Mucosa of gallbladder (tissue), 1 donor: ENCODE data around the gene NIF3L1. TPM values are rescaled to one million over a fixed set of nuclear protein-coding genes. Genes with fewer than 3 reads are reported as not detected.
"Not testable (repeated sequence)": the region's sequence is repeated elsewhere in the genome, so short reads cannot be mapped to it uniquely, and the experiment has no call there.

Experiments used
- DNase-seq: peaks from one replicate; pipeline ENCODE4 v3.0.0-alpha.2; 2020; ENCODE audit warnings: low spot score
- total RNA-seq: library from RNA; stranded (reverse); gene quantifications from one replicate; pipeline ENCODE4 v1.2.1, GENCODE V29; 2021
- donor health status: DM: no; HTN: no; CAD: no.

Gene NIF3L1
- total RNA-seq, 1 donor from 2014 or later: 16.9 TPM

DNA sequence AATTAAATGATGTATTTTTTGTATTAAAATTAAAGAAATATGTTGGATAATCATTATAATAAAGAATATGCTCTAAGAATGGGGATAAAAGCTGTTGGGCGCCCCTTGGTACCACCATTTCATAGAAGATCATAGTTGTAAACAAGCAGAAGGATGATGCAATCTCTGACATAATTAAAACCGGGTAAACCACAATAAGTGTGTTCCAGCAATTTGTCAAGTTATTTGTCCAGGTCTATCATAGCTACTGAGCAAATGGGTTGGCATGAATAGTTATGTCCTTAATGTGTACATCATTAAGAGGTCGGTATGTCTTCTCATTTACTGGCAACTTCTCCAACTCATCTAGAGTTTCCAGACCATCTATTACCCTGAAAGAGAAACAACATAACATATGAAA is 18.0 kb upstream of the NIF3L1 start:
- DNase-seq: no peak

DNA sequence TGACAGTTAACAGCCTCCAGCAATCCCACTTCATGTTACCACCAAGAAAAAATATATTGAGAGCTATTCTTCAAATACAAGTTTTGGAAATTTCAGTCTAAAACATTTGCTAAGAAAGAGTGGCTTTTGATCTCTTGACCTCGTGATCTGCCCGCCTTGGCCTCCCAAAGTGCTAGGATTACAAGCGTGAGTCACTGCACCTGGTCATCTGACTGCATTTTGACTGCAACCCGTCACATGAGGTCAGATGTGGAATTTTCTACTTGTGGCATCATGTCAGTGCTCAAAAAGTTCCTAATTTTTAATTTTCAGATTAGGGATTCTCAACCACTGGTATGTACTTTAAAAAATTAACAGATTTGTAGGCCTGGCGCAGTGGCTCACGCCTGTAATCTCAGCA is 15.6 kb upstream of the NIF3L1 start:
- DNase-seq: no peak

DNA sequence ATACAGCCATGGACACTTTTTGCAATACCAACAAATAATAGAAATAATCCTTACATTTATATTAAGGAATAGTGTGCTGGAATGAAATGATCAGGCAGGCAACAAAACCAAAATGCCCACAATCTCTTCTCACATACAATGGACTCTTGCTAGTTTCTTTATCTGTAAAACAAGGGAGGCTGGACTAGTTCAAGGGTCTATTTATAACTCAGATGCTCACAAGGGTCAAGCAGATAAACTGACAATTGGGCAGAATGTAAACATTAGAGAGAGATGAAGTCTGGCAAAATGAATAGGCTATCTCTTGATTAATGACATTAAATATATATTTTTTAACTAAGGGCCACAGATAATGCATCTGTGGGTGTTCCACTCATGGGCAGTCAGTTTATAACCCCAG is 11.7 kb upstream of the NIF3L1 start:
- no peak for DNase-seq

DNA sequence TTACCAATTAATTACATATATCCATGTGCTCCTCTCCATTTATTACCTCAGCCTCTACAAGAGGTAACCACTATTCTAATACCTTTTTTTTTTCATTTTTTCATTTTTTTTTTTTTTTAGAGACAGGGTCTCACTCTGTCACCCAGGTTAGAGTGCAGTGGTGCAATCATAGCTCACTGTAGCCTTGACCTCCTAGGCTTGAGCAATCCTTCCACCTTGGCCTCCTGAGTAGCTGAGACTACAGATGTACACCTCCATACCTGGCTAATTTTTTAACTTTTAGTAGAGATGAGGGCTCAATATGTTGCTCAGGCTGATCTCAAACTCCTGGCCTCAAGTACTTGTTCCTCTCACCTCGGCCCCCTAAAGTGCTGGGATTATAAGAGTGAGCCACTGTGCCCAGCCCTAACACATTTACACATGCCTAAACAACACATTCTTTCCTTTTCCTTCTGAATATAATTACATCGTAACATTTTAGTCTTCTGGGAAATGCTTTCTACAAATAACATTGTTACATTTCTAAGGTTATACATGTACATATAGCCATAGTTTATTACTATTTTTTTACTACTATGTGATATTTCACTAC is 10.8 kb upstream of the NIF3L1 start:
- DNase-seq: no peak

DNA sequence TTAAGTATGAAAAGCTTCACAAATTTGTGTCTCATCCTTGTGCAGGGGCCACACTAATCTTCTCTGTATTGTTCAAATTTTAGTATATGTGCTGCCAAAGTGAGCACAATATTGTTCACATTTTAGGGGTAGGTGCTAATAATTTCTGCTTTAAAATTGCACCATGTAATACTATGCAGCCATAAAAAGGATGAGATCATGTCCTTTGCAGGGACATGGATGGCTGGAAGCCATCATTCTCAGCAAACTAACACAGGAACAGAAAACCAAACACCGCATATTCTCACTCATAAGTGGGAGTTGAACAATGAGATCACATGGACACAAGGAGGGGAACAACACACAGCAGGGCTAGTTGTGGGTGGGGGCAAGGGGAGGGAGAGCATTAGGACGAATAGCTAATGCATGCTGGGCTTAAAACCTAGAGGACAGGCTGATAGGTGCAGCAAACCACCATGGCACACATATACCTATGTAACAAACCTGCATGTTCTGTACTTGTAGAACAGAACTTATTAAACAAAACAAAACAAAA is 7.4 kb upstream of the NIF3L1 start:
- DNase-seq: not testable (repeated sequence)

DNA sequence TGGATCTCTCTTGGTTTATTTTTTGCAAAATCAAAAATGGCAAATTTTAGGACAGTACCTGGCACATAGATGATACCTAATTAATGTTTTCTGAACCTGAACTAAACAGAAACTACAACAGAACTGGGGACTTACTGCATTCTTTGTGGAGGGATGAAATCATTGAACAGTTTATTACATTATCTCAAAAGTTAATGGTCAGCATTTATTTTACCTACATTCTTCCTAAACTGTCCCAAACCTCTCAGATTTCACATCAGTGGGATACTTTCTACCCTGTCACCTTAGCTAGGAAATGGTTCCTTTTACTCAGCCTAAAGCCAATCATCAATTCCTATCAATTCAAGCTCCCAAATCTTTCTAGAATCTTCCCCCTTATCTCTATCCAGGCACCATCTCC is 10.3 kb downstream of the NIF3L1 start:
- no peak for DNase-seq

DNA sequence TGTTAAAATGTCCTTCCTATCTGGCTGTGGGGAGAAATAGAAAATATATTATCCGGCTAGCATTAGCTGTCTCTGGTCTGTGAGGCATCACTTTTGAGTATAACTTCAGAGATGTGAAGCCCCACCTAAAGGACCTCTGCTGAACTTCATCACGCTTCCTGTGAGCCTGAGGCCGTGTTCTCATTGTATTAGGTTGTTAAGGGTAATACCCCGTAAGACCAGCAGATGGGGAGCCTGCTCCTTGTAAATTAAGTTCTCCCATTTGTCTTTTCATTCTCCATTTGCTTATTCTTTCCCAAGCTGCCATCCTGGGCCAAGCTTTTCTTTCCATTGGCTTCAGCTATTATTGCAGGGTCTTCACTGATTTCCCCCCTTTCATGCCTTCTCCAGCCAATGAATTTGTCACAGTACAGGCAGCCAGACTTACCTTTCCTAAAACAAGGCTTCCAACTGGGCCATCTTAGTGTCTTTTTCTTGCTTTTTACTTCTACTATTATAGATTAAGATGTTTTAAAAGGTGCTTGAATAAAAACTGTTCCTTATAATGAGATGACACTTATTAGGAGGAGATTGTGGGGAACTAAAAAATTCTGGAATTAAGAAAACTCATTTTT is 12.4 kb downstream of the NIF3L1 start:
- DNase-seq: peak; percentile 78

DNA sequence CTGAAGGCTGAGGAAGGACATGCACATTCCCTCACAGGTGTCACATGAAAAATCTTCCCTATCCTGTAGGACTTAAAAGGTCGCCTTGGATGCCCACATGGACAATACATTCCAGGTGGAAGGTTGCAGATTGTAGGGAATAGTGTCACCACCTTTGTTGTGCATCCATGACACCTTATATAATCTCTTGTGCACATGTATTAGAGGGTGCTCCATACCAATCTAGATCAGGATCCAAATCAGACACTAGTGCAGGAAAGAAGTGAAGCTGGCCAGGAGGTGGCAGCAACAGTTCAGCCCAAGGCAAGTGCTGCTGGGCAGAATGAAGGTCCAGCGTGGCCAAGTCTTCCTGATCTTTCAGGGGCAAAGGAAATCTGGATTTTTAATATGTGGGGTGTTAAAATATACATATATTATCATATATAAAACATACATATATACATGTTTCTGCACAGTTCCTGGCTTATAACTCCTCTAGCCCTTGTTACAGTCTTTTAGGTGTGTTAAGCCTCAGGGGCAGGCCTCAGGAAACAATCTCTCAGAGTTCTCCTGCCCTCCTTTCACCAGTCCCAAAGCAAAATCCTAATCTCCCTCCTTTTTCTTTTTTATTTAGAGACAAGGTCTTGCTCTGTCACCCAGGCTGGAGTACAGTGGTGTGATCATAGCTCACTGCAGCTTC is 16.6 kb downstream of the NIF3L1 start:
- peak; percentile 76 for DNase-seq

DNA sequence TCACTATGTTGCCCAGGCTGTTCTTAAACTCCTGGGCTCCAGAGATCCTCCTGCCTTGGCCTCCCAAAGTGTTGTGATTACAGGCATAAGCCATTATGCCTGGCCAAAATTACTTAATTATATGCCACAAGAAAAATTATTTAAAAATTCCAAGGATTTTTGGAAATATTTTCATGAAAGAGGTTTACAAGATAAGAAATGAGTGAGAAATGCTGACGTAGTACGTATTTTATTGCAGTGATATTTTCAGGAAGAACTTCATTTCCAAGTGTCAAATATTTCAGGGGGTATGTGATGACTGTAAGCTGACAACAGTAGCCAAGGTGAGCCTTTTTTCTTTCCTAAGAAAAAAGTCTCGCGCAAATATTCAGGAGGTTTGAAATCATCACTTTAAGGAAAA is 20.8 kb downstream of the NIF3L1 start:
- no peak for DNase-seq

DNA sequence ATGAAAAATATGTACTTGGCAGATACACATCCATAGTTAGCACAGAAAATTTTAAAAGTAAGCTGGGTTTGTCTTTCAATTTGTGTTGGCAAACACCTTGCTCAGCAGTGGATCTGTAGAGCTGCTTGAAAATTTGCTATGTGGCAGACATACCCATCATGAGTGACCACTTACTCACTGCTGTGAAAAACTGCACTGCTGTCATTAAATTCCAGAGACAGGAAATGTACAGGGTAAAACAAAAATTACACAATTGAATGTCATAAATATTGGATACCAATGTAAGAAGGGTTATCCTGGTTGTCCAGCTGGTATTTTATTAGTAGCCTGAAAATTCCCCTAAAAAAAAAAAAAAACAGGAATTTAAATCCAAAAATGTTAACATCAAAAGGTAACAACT is 24.5 kb downstream of the NIF3L1 start:
- no peak for DNase-seq

DNA sequence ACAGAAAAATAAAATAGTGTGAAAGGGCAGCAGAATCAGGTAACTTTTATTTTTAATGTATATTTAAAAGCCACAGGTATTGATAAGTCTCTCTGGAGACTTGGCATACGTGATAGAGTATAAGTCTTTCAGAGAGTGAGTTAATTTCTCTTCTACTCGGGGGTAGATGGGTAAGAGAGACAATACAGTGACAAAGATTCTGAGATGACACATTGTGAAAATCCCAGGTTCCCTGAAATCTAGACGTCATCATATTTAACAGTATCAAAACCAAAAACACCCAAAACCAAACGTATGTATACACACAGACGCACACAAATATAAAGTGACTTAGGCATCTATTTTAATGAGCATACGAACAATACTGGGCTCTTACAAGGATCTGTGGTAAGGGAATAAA is 33.3 kb downstream of the NIF3L1 start:
- no peak for DNase-seq

DNA sequence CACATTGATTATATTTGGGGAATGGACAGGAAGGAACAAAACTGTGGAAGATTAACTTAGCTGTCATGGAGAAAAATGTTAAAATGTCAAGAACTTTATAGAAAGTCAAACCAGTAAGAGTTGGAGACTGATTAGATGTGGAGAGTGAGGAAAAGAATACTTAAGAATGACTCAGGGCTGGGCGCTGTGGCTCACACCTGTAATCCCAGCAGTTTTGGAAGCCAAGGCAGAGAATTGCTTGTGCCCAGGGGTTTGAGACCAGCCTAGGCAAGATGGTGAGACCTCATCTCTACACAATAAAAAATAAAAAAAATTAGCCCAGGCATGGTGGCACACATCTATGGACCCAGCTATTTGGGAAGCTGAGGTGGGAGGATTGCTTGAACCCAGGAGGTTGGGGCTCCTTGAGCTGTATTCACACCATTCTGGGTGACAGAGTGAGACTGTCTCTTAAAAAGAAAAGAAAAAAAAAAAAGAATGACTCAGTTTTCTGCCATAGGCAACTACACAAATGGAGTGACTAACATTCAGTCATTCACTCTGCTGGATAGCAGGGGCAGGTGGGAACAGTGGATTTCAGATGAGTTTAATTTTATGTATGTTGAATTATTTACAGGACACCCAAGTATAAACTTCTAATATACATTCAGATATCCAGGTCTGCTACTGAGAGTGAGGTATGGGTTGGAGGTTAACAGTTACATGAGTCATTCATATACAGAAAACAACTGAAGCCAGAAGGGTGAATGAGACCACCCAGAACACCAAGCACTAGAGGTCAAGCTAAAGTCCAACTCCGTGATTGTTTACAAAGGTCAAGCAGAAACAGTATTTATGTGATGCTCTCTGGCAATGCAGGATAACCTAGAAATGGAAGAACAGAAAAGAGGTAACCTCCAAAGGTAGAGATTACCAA is 40.4 kb downstream of the NIF3L1 start:
- no peak for DNase-seq

DNA sequence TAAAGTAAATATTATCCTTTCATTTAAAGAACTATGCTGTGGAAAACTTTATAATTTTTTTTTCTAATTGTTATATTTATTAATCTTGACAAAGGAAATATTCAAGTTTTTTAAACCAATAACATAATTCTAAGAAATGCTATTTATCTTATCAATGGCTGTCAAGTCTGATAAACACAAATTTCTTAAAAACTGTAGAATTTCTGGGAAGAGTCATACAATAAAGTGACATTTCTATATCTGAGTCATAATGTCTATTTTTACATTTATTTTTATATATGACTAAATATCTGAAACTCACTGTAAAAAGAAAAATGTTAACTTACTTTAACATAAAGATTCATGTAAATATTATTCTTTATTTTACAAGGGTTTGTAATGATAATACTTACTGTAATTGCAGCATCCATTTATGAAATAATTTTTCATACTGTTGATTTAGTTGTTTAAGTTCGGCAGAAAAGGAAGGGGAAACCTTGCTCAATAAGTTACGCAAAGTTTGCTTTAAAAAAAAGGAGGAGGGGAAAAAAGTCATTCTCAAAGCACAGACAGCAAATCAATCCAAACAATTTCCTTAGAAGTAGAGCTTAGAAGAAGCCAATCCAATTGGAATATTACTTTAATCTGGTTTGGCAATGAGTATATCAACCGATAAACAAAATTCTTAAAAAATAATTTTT is 41.9 kb downstream of the NIF3L1 start:
- DNase-seq: no peak

DNA sequence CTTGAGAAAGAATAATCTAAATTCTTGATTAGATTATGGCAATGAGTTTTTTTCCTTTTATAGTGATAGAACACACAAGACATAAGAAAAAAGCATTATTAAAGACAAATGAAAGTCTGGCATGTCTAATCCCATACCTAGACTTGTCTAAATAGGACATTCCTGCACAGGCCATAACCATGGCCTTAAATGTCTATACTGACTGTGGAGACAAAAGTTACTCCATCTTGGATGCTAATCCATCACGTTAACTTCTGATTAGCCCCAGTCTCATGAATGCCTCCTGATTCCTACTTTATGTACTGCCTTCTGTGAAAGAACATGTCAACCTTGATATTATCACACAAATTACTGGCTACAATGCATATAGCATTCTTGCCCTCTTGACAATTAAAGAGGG is 50.7 kb downstream of the NIF3L1 start:
- no peak for DNase-seq

DNA sequence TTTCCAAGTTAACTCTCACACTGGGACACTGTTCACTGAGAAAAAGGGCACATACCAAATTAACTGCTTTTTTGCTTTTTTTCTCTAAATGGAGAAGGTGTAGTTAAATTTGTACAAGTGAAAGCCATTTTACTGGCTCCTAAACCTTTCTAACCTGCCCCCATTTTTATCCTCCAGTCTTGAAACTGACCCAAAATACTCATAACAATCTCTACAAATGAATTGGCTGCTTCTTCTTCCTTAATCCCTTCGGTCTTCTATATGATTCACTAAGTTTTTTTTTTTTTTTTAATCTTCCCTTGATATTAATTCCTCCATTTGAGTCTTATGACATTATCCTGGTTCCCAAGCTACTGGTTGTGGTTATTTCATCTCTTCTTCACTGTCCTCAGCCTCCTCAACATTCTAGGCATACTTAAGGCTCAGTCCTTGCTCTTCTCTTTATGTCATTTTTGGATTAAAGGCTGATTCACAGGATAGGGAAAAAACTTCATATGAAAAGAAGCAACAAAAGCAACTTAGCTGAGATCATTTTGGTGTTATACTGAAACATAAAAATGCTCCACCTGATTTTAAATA is 54.4 kb downstream of the NIF3L1 start:
- DNase-seq: no peak

DNA sequence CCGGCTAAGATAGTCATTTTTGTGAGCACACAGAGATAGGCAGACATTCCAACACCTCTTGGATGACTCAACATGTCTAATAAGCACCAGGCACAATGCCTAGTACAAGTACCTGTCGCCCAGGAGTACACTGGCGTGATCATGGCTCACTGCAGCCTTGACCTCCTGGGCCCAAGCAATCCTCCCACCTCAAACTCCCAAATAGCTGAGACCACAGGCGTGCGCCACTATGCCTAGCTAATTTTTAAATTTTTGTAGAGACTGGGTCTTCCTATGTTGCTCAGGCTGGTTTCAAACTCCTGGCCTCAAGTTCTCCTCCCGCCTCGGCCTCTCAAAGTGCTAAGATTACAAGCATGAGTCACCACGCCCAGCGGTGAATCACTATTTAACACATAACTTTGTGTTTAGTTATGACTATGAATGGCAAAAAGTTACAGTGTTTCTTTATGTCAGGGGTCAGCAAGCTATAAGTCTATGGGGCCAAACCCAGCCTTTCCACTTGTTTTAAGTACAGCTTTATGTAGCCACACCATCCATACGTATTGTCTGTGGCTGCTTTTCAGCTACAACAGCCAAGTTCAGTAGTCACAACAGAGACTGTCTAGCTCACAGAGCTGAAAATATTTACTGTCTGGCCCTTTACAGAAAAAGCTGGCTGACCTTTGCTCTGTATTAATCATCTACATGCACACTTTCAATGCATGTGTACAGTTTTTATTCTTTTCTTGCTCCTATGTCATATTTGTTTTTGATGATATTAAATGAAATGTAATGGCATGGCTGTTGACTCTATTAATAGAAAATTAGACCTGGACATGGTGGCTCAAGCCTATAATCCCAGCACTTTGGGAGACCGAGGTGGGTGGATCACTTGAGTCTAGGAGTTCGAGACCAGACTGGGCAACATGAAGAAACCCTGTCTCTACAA is 55.6 kb downstream of the NIF3L1 start:
- DNase-seq: no peak

DNA sequence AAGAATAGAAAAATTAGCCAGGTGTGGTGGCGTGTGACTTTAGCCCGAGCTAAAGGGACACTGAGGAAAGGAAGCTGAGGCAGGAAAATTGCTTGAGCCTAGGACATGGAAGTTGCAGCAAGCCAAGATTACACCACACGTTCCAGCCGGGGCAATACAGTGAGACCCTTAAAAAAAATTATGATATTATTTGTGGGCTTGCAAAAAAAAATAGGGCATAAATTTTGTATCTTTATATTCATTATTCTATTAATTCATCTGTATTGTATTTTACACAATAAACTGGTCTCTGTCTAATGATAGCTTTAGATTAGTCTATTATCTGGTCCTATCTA is 56.2 kb downstream of the NIF3L1 start:
- DNase-seq: no peak

DNA sequence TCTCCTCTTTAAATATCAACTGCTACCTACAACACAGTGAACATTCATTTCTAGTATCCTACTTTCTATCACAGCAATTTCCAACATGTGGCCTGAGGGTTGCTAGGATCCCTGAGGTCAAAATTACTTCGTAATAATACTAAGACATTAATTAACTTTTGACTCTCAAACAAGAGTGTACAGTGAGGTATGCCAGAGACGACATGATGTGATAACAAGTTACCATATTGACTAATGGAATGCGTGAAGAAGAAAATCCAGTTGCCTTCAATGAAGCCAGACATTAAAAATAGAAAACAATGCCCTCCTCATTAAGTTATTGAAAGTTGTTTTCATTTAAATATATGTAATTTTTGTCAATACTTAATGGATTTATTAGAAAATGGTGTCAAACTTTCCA is 61.2 kb downstream of the NIF3L1 start:
- no peak for DNase-seq
